Transverse colon (tissue), 4 donors: ENCODE results near the gene EFNB3. TPM values are rescaled to one million over a fixed set of nuclear protein-coding genes. Genes with fewer than 3 reads are reported as not detected.
A peak's percentile ranks its signal among the peaks of the same experiment; 100 is the strongest.

ENCODE experiments used
- DNase-seq: peaks from one replicate; pipeline ENCODE4 v3.0.0-alpha.2; 2019
- H3K27ac ChIP-seq, 4 donors: fragments of 200-600 bp; sonication (generic); 2 replicates each; pipeline ENCODE4 v1.5.1; 2016 to 2018; ENCODE audit warnings: inconsistent platforms in 4 of 4
- H3K27me3 ChIP-seq: fragments of 200-600 bp; sonication (generic); 2 replicates; pipeline ENCODE4 v1.5.1; 2017; ENCODE audit warnings: inconsistent platforms
- H3K36me3 ChIP-seq, 4 donors: fragments of 200-600 bp; sonication (generic); 2 replicates each; pipeline ENCODE4 v1.5.1; 2017 to 2019; ENCODE audit warnings: inconsistent platforms in 4 of 4
- H3K4me1 ChIP-seq, 4 donors: fragments of 200-600 bp; sonication (generic); 2 replicates each; pipeline ENCODE4 v1.5.1; 2017 to 2020; ENCODE audit warnings: inconsistent platforms in 4 of 4
- H3K4me3 ChIP-seq, 4 donors: fragments of 200-600 bp; sonication (generic); 1 replicate in 1 of 4; 2 replicates in 3 of 4; pipeline versions ENCODE4 v1.5.1 to v1.6.1; 2017 to 2019; ENCODE audit warnings: inconsistent platforms in 4 of 4
- H3K9me3 ChIP-seq, 2 donors: fragments of 200-600 bp; sonication (generic); 2 replicates each; pipeline ENCODE4 v1.5.1; 2017 to 2019; ENCODE audit warnings: inconsistent platforms in 2 of 2
- CTCF ChIP-seq, 5 experiments: fragments of 200-600 bp in 3 of 5; fragments of 450-650 bp in 2 of 5; sonication (generic) in 3 of 5; IDR thresholded peaks; 1 replicate in 2 of 5; 2 replicates in 3 of 5; pipeline ENCODE4 v1.5.1; 2016 to 2017; ENCODE audit warnings: antibody characterized with exemption in 5 of 5, inconsistent platforms in 3 of 5, mild to moderate bottlenecking in 2 of 5, moderate library complexity in 1 of 5
- EP300 ChIP-seq: sonication (generic); formaldehyde crosslinking; IDR thresholded peaks from one replicate; pipeline ENCODE4 v1.6.1; 2017; ENCODE audit warnings: antibody characterized with exemption, low read depth
- POLR2A ChIP-seq: fragments of 450-650 bp; IDR thresholded peaks from one replicate; pipeline ENCODE4 v1.6.1; 2016; ENCODE audit warnings: antibody characterized with exemption, mild to moderate bottlenecking, moderate library complexity
- POLR2AphosphoS5 ChIP-seq, 3 donors: sonication (generic); formaldehyde crosslinking; IDR thresholded peaks; one replicate each; pipeline ENCODE4 v1.6.1; 2016; ENCODE audit warnings: antibody characterized with exemption in 3 of 3
- WGBS, 2 donors: methylation state at CpG; one replicate each; pipeline ENCODE4 v1.1.5; 2018; ENCODE audit warnings: low coverage in 1 of 2; 5-methylcytosine and 5-hydroxymethylcytosine counted together
- in situ Hi-C, 4 donors: fragments of 200-750 bp; cut with MboI; loops; one replicate each; pipeline versions ENCODE4 v1.15.0 to v1.15.1; 2017; ENCODE audit warnings: low sequenced_read_pairs in 3 of 4, low pct_ligation_motif_present in 1 of 4, low pct_unique_long_range_greater_than_20kb in 1 of 4
- intact Hi-C: fragments of 100-400 bp; cut with DNase I; formaldehyde crosslinking; loops from one replicate; pipeline ENCODE4 v1.15.1; 2023; ENCODE audit warnings: low total_unique reads
- total RNA-seq, 4 donors: library from RNA; depleted of rRNA; stranded (reverse); fragments of >200 nt; gene quantifications; one replicate each; pipeline ENCODE4 v1.1.0, GENCODE V29; 2016

Gene EFNB3
- total RNA-seq, 4 donors from 2014 or later, result 0.32 to 0.41 TPM; not detected in 2

GRCh38 chr17:7707858-7708750 lies 3.1 kb downstream of the EFNB3 start:
- TF ChIP-seq EP300 (no peak), POLR2A (no peak), CTCF (IDR thresholded peaks at IDR 0.05) (no peak), POLR2AphosphoS5 (IDR thresholded peaks at IDR 0.05) (no peak)
- H3K27ac ChIP-seq, result no peak overlapping the region
- no peaks in the 10 kb centered on the region for H3K9me3 ChIP-seq
- no peaks in the 10 kb centered on the region for H3K36me3 ChIP-seq
- intact Hi-C loops, result no loop called here
- peaks cover 71% of the 10 kb centered on the region for H3K27me3 ChIP-seq
- H3K4me3 ChIP-seq, result no peak overlapping the region
- H3K4me1 ChIP-seq, result peaks cover 9 to 20% (median 12%) of the 10 kb centered on the region in 4 donors
- in situ Hi-C loops, result no loop called here
- WGBS, 2 donors, result 71 to 83% methylated on average over 3 to 22 of the region's 22 CpGs
- no peak for DNase-seq

GRCh38 chr17:7709031-7709430 lies 4.0 kb downstream of the EFNB3 start:
- H3K36me3 ChIP-seq, result no peaks in the 10 kb centered on the region
- in situ Hi-C loops, result no loop called here

DNA sequence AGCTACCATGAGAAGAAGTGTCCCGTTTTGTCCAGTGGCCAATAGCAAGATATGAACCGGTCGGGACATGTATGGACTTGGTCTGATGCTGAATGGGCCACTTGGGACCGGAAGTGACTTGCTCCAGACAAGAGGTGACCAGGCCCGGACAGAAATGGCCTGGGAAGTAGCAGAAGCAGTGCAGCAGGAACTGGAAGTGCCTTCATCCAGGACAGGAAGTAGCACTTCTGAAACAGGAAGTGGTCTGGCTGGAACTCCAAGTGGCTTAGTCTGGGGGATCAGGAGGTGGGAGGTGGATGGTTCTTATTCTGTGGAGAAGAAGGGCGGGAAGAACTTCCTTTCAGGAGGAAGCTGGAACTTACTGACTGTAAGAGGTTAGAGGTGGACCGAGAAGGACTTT lies 5.3 kb downstream of the EFNB3 start:
- 62 to 82% methylated on average over 2 to 7 of the region's 7 CpGs for WGBS, 2 donors
- intact Hi-C loops (no loop called here), in situ Hi-C loops (no loop called here)
- Histone ChIP-seq H3K36me3 (no peaks in the 10 kb centered on the region), H3K4me1 (peaks cover 0 to 7% (median 2%) of the 10 kb centered on the region in 4 donors), H3K9me3 (no peaks in the 10 kb centered on the region), H3K27me3 (peaks cover 67% of the 10 kb centered on the region), H3K4me3 (no peak overlapping the region), H3K27ac (no peak overlapping the region)
- TF ChIP-seq CTCF (IDR thresholded peaks at IDR 0.05) (no peak), EP300 (no peak), POLR2A (no peak), POLR2AphosphoS5 (IDR thresholded peaks at IDR 0.05) (no peak)
- no peak for DNase-seq

More at GRCh38 chr17:7709031-7709430, 4.0 kb downstream of the EFNB3 start:
- Histone ChIP-seq H3K4me3 (no peak overlapping the region), H3K27ac (no peak overlapping the region), H3K27me3 (peaks cover 68% of the 10 kb centered on the region), H3K9me3 (no peaks in the 10 kb centered on the region), H3K4me1 (peaks cover 9 to 20% (median 12%) of the 10 kb centered on the region in 4 donors)
- no peak for TF ChIP-seq EP300
- no peak for TF ChIP-seq POLR2AphosphoS5 (IDR thresholded peaks at IDR 0.05)
- TF ChIP-seq POLR2A, result no peak
- no peak for TF ChIP-seq CTCF (IDR thresholded peaks at IDR 0.05)
- WGBS, 2 donors, result 75% methylated on average over 10 of the region's 11 CpGs; no CpG with 5 or more reads in 1 of the 2 donors
- intact Hi-C loops, result no loop called here
- no peak for DNase-seq

DNA sequence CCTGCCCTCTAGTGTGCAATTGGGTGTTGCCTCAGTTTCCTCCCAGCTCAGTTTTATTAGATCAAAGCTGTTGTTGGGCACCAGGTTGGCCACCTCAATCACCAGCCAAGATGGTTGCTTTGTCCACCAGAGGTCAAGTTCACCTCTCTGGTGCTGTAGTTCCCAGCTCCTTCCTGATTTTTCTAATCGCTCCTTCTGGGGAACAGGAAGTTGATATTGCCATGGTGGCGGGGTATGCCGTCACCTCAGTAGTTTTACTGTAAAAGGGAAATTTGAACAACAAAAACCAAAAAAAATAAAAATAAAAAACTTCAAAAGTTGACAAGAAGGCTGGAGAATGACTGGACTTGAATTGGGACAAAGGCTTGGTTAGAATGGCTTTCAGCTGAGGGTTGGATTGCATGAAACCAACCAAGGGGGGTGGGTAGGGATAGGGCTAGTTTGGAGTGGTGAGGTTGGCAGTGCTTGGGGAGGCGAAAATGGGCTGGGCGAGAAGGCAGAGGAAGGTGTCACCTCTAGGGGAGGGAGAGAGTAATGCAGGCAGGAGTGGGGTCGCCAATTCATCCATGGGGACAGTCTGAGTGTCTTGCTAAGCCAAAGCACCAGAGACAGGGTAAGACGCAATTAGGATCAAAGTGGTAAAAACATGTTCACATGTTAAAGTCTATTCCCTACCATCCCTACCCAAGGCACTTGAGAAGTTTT lies 6.2 kb downstream of the EFNB3 start:
- Histone ChIP-seq H3K4me3 (no peak overlapping the region), H3K9me3 (no peaks in the 10 kb centered on the region), H3K27ac (no peak overlapping the region), H3K36me3 (no peaks in the 10 kb centered on the region), H3K27me3 (peaks cover 67% of the 10 kb centered on the region), H3K4me1 (peaks cover 0 to 1% (median under 1%) of the 10 kb centered on the region in 4 donors)
- intact Hi-C loops, result no loop called here
- 68 to 78% methylated on average over 3 to 7 of the region's 7 CpGs for WGBS, 2 donors
- TF ChIP-seq POLR2A (no peak), CTCF (IDR thresholded peaks at IDR 0.05) (peak in 1 of 5 experiments; percentile 11)
- in situ Hi-C loops, result no loop called here
- no peak for DNase-seq
